Fibroblast of gingiva (primary cell): ENCODE data around the gene KRTAP4-11.
A peak's percentile ranks its signal among the peaks of the same experiment; 100 is the strongest.
"Not testable (repeated sequence)": the region's sequence is repeated elsewhere in the genome, so short reads cannot be mapped to it uniquely, and the experiment has no call there.

ENCODE experiments used
- DNase-seq: peaks from one replicate; pipeline ENCODE4 v3.0.0-alpha.2; 2011; ENCODE audit warnings: low read depth

KRTAP4-11 gene

DNA sequence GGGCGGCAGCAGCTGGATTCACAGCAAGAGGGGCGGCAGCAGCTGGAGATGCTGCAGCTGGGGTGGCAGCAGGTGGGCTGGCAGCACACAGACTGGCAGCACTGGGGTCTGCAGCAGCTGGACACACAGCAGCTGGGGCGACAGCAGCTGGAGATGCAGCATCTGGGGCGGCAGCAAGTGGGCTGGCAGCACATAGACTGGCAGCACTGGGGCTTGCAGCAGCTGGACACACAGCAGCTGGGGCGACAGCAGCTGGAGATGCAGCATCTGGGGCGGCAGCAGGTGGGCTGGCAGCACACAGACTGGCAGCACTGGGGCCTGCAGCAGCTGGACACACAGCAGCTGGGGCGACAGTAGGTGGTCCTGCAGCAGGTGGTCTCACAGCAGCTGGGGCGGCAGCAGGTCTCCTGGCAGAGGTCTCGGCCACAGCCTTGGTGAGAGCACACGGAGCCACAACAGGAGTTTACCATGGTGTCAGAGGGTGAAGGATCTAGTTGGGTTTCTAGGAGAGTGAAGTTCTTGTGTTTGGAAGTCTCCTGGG is at the start of gene KRTAP4-11:
Gene KRTAP4-11 (minus strand): TSS at position 528 of the 541 bp plus-strand sequence. CDS start 58 bp downstream, at position 470.
- not testable (repeated sequence) for DNase-seq

DNA sequence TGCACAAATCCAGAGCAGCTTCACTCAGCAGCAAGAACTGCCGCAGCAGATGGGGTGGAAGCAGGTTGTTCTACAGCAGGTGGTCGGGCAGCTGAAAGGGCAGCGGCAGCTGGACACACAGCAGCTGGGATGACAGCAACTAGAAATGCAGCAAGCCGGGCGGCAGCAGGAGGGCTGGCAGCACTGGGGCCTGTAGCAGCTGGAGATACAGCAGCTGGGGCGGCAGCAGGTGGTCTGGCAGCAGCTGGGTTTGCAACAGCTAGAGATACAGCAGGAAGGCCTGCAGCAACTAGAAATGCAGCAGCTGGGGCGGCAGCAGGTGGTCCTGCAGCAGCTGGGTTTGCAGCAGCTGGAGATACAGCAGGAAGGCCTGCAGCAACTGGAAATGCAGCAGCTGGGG is 49.4 kb upstream of the KRTAP4-11 start:
- no peak for DNase-seq

DNA sequence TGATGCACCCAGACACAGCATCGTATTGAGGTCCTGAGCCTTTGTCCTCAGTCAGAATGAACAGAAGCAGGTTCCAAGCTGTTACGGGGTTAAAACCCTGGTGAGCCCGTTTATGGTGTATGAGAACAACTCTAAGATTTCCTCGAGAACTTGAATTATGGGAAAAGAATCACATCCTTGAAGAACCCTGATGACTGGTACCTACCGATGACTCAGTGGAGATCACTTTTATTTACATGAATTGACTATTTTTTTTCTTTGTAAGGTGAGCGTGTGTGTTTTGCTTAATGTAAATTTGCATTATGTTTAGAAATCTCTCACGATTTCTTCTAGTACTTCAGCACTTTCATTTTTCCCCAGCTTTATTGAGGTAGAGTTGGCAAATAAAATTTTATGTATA is 45.7 kb upstream of the KRTAP4-11 start:
- DNase-seq: no peak

DNA sequence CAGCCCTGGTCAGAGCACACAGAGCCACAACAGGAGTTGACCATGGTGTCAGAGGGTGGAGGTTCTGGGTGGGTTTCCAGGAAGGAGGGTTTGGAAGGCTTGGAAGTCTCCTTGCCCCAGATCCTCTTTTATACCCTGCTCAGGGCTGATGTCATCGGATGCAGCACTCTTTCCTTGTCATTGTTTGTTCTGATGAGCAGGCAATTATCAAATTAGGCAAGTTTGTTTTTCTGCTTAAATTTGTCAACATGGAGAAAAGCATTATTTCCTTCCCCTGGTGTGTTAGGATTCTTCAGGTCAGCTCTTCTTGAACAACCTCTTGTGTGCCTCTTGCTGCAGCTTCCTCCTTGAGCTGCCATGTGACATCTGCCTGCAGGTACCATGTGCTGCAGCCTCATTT is 42.5 kb upstream of the KRTAP4-11 start, which contains the start of gene KRTAP4-4:
Gene KRTAP4-4 (minus strand): TSS at position 101 of the 400 bp plus-strand sequence. CDS start 57 bp downstream, at position 44.
- no peak for DNase-seq

DNA sequence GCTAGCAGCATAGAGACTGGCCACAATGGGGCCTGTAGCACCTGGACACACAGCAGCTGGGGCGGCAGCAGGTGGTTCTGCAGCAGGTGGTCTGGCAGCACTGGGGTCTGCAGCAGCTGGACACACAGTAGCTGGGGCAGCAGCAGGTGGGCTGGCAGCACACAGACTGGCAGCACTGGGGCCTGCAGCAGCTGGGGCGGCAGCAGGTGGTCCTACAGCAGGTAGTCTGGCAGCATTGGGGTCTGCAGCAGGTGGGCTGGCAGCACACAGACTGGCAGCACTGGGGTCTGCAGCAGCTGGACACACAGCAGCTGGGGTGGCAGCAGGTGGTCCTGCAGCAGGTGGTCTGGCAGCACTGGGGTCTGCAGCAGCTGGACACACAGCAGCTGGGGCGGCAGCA is 42.0 kb upstream of the KRTAP4-11 start:
- not testable (repeated sequence) for DNase-seq

DNA sequence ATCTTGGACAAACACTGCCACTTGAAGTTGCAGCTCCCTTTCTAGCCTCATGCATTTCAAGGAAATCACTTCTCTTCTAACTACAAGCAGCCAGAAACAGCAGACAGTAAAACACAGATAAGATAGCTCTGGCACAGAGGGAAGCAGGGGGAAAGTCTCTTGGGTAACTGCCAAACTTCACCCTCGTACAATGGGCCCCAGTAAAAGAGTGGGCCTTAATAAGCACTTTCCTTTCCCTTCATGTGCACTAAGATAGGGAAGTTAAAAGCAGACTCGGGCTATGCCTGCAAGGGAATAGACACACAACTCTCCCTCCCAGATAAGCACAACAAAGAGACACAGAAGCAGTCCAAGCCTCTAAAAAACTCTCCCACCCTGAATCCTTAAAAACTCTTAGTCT is 35.7 kb upstream of the KRTAP4-11 start:
- no peak for DNase-seq

DNA sequence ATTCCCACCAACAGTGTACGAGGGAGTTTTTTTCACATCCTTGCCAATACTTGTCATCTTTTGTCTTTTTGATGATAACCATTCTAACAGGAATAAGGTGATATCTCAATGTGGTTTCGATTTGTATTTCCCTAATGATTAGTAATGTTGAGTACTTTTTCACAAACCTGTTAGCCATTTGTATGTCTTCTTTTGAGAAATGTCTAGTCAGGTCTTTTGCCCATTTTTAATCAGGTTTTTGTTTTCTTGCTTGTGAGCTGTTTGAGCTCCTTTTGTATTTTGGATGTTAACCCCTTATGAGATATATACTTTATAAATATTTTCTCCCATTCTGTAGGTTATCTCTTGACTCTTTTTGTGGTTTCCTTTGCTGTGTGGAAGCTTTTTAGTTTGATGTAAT is 33.4 kb upstream of the KRTAP4-11 start:
- DNase-seq: no peak

DNA sequence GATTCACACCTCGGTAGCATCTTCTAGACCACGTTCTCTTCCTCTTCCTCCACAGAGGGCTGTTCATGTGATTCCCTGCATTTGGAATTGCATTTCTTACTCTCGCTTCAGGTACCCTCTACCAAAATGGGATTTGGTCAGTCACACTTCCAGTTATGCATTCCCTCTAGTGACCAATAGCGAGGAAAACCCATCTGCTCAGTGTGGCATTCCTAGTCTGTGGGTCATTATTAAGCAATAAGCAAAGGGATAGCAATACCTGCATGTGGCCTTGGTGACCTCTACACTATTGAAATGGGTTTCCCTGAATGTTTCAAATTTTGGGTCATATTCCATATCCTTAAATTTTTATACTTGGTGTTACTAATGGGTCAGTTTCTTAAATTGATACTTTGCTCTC is 31.9 kb upstream of the KRTAP4-11 start:
- no peak for DNase-seq

DNA sequence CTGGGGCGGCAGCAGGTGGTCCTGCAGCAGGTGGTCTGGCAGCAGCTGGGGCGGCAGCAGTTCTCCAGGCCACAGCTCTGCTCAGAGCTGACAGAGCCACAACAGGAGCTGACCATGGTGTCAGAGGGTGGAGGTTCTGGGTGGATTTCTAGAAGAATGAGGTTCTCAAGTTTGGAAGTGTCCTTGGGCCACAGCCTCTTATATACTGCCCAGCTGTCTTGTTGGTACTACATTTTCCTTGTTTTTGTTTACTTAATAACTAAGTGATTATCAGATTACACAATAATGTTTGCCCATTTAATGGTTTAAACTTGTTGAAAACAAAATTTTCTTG is 31.4 kb upstream of the KRTAP4-11 start, which contains the start of gene KRTAP4-5:
Gene KRTAP4-5 (minus strand): TSS at position 174 of the 334 bp plus-strand sequence. CDS start 58 bp downstream, at position 116.
- DNase-seq: no peak

DNA sequence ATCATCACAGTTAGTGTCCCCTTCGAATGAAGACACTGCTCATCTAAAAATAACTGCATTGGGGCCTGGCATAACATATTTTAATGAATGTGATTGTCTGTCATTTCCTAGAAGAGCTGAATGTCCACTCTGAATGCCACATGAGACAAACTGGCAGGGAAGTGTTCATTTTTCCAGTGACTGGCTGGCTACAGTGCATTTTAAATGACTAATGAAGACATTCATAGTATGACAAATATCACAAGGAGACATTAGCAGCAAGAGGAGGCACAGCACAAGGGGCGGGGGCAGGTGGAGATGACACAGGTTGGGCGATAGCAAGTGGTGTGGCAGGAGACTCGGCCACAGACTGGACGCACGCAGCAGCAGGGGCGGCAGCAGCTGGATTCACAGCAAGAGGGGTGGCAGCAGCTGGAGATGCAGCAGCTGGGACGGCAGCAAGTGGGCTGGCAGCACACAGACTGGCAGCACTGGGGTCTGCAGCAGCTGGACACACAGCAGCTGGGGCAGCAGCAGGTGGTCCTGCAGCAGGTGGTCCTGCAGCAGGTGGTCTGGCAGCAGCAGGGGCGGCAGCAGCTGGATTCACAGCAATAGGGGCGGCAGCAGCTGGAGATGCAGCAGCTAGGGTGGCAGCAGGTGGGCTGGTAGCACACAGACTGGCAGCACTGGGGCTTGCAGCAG is 30.9 kb upstream of the KRTAP4-11 start:
- not testable (repeated sequence) for DNase-seq

DNA sequence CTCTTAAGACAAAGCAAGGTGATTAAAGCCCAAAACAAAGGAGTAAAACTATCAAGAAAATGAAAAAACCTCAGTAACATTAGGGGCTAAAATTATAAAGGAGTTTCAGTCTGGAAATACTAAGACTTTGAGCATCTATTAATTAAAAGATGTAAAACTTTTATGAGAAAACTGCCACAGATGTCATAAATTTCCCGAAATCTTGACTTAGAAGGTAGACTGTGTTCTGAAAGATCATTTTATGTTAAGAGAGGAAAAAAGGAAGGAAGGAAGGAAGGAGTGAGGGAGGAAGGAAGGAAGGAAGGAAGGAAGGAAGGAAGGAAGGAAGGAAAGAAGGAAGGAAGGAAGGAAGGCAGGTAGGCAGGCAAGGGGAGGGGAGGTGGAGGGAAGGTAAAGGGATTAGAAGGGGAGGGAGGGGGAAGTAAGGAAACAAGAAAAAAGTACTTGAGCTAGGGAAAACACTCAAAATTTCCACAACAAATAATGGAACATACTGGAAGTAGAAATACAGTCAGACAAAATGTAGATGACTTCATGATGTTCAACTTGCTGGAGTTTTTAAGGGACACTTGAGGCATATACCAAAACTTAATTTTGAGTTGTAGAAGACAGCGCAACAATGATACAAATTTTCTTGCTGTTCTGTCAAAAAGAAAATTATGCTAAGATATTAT is 29.5 kb upstream of the KRTAP4-11 start:
- DNase-seq: no peak

DNA sequence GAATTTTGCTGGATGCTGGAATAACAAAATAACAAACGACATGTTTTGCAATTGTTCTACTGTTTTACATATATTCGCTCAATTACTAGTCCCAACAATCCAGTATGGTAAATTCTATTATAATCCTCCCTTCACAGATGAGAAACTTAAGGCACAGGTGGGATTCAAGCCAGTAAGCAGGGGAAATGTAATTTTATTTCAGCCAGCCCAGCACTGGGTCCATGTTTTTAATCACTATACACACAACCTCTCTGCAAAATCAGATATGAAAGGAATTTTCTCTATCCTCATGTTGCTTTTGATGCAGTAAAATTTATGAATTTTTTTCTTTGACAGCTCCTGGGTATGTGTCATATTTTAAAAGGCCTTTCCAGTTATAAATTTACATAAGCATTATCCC is 27.1 kb upstream of the KRTAP4-11 start:
- DNase-seq: no peak

DNA sequence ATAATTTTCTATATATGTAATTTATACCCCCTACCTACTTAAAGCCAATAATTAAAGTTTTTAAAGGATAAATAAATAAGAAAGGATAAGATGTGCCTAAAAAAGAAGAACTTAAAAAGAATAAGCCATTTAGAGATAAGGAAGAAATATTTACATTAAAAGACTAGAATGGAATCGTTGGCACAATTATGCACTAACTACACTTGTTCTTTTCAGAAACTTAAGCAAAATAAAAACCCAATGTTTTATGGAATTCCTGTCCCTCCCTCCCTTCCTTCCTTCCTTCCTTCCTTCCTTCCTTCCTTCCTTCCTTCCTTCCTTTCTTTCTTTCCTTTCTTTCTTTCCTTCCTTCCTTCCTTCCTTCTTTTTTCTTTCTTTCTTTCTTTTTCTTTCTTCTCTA is 26.7 kb upstream of the KRTAP4-11 start:
- DNase-seq: no peak

DNA sequence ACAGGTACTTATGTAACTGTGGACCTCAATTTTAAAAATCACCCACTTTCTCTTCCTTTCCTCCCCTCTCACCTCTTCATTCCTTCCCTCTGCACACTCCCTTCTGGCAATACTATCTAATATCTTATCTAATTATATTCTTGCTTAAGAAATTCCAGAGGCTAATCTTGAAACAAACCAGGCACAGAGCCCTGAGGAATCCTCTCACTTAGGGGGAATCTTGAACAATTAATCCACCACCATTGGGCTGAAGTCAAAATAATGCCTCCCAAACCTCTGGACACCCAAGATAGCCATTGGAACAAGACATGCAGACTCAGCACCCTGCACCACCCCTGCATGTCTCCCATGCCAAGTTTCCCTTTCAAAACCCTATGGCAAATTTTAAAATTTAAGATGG is 23.2 kb upstream of the KRTAP4-11 start:
- no peak for DNase-seq

DNA sequence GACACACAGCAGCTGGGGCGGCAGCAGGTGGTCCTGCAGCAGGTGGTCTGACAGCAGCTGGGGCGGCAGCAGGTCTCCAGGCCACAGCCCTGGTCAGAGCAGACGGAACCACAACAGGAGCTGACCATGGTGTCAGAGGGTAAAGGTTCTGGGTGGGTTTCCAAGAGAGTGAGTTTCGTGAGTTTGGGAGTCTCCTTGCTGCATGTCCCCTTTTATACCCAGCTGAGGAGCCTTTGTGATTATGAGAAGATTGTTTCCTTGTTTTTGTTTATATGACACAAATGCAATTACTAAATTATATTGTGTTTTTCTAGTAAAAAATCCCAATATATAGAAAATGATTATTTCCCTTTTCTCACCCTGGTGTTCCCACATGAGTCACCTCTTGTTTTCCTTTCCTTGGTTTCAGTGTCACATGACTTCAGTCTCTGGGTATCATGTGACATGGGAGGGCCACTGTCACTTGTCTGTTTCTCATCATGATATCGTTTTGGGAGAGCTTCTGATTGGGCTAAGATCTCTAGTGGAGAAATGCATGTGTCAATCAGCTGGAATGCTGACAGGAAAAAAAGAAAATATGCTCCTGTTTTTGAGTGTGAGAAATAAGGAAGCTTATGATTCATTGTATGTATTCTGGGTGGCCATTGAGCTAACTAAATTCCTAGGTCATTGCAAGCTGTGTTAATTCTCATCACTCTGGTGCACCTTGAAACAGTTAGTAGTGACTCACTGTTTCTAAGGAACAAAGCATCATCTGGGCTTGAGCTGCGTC is 22.4 kb upstream of the KRTAP4-11 start, which contains the start of gene KRTAP4-6:
Gene KRTAP4-6 (minus strand): TSS at position 185 of the 772 bp plus-strand sequence. CDS start 57 bp downstream, at position 128.
- DNase-seq: peak; percentile 17

DNA sequence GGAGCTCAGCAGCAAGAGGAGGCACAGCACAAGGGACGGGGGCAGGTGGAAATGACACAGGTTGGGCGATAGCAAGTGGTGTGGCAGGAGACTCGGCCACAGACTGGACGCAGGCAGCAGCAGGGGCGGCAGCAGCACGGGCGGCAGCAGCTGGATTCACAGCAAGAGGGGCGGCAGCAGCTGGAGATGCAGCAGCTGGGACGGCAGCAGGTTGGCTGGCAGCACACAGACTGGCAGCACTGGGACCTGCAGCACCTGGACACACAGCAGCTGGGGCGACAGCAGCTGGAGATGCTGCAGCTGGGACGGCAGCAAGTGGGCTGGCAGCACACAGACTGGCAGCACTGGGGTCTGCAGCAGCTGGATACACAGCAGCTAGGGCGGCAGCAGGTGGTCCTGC is 21.7 kb upstream of the KRTAP4-11 start:
- DNase-seq: not testable (repeated sequence)

DNA sequence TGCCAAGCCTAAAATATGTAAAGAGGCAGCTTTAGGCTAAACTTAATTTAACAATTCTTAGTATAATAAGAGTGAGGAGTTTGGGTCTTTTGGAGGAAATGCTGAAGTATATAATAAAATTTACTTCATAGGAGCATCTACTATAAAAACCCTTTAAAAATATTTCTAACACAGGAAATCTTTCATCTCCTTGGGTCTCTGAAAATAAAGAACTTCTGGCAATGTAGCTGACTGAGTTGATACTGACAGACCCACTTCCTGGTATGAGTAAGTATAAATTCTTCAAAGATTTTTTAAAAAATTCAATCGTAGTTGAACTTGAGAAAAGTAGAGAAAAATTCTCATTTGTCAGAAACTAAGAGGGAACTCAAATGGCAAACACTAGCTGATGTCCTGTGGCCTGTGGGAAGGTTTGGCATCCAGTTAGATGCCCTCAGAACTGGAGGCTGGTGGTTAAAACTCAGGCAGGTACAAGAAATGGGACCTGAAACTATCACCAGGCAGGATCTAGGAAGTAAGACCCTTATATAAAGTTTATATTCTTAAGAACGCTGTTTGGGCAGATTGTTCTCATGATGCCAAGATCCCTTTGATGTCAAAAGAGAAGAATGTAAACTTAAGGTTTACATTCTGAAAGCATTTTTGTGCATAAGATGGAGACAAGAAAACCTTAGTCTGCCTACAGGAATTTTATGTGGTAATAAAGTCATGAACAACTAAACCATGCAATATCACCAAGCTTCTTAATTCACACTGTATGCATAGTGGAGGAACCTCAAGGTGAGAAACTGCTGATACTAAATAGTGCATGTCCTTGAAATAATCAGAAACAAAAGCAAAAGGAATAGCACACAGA is 15.9 kb upstream of the KRTAP4-11 start:
- no peak for DNase-seq

DNA sequence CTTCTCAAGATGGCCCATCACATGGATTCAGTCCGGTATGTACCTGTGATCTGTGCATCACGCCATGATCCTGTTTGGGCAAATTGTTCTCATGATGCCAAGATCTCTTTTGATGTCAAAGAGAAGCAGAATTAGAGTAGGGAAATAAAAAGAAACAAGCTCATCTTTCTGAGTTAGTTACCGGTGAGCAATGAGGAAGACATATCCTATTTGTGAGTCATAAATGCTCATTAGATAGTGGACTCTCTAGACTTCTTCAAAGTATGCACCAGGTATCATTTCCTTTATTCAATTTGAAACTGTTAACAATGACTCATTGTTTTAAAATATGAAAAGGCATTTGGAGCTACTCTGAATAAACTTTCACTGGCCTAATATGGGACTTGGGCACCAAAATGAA is 13.8 kb upstream of the KRTAP4-11 start:
- no peak for DNase-seq

DNA sequence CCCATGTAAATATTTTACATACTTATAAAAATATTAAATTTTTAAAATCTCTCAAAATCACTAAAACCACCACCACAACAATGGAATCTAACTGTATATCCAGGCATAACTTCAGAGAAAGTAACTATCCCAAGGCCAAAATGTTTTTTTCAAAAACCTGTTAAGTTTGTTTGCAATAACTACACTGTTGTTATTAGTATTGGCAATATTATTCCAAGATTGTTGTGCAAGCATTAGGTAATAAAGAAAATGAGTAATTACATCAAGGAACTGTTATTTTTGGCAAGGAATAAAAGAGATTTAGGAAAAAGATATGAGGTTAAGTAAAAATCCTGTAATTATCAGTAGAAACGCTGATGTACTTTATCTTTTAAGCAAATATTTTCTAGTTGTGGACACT is 9.2 kb upstream of the KRTAP4-11 start:
- DNase-seq: no peak

DNA sequence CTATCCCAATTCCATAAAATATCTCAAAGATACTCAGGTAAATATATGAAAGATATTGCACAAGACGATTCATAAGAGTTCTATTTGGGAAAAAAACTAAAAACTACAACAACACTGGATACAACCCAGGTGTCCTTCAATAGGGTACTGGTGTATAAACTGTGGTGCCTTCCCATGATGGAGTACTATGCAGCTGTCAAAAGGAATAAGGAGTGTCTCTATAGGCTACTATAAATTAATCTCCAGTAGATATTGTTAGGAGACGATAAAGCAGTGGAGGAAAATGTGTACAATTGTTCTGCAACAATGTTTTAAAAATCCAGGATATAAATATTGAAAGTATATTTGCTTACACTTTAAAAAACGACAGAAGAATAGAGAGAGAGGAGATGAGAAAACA is 8.2 kb upstream of the KRTAP4-11 start:
- DNase-seq: no peak

DNA sequence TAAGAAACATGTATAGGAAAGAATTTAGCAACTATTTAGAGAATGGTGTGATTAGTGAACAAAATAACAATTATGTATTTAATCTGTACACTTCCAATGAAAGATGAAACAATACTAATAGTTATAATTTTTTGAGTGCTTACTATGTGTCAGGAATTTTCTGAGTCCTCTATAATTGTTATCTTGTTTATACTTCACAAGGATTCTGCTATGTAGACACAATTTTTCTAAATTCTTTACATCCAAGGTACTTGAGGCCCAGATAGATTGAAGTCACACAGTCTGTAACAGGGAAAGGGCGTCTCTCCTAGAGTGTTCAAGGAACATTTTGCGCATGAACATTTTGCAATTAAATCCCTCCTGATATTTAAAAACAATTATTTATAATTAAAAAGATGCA is 6.9 kb upstream of the KRTAP4-11 start:
- DNase-seq: no peak

DNA sequence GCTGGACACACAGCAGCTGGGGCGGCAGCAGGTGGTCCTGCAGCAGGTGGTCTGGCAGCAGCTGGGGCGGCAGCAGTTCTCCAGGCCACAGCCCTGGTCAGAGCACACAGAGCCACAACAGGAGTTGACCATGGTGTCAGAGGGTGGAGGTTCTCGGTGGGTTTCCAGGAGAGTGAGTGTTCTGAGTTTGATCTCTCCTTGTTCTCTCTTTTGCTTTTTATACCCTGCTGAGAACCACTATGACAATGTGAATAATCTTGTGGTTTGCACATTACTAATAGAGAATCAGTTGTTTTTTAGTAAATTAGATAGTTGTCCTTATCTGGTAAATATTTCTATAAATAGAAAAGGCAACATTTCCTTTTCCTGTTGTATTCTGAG is 5.8 kb upstream of the KRTAP4-11 start, which contains the start of gene KRTAP4-12:
Gene KRTAP4-12 (minus strand): TSS at position 192 of the 381 bp plus-strand sequence. CDS start 60 bp downstream, at position 132.
- not testable (repeated sequence) for DNase-seq
